SK-N-SH treated with all-trans-retinoic acid at 6 μM for 48 hours (cell line): Measurements from ENCODE around the gene PALLD.
"Not testable (repeated sequence)": the region's sequence is repeated elsewhere in the genome, so short reads cannot be mapped to it uniquely, and the experiment has no call there.

Source experiments
- ATAC-seq: fragments of 200-7000 bp; cut with Tn5 transposase; 3 replicates; pipeline ENCODE4 v1.9.1; 2020; ENCODE audit warnings: mild to moderate bottlenecking, moderate library complexity
- ARNTL ChIP-seq: fragments of 450-650 bp; formaldehyde crosslinking; IDR thresholded peaks from 2 replicates; pipeline ENCODE4 v1.5.0; 2020; ENCODE audit warnings: low read depth, mild to moderate bottlenecking, moderate library complexity, borderline replicate concordance
- BACH2 ChIP-seq: fragments of 250-450 bp; sonication (Bioruptor Pico); IDR thresholded peaks from 2 replicates; pipeline ENCODE4 v1.9.0; 2021; ENCODE audit warnings: mild to moderate bottlenecking, borderline replicate concordance
- CSDC2 ChIP-seq: fragments of 250-450 bp; sonication (Bioruptor Pico); IDR thresholded peaks from 2 replicates; pipeline ENCODE4 v1.5.0; 2020; ENCODE audit warnings: mild to moderate bottlenecking, moderate library complexity
- ESRRG ChIP-seq: fragments of 250-450 bp; sonication (Bioruptor Pico); IDR thresholded peaks from 2 replicates; pipeline ENCODE4 v1.6.1; 2021; ENCODE audit warnings: mild to moderate bottlenecking
- ISL1 ChIP-seq: fragments of 250-450 bp; sonication (Bioruptor Pico); IDR thresholded peaks from 2 replicates; pipeline ENCODE4 v2.1.2; 2022; ENCODE audit warnings: mild to moderate bottlenecking, moderate library complexity
- OSR1 ChIP-seq: fragments of 250-450 bp; sonication (Bioruptor Pico); IDR thresholded peaks from 2 replicates; pipeline ENCODE4 v1.8.0; 2022; ENCODE audit warnings: moderate library complexity, mild to moderate bottlenecking, inconsistent platforms
- PPARA ChIP-seq: fragments of 250-450 bp; sonication (Bioruptor Pico); IDR thresholded peaks from 2 replicates; pipeline ENCODE4 v1.5.0; 2020; ENCODE audit warnings: mild to moderate bottlenecking, borderline replicate concordance
- RARB ChIP-seq: fragments of 250-450 bp; sonication (Bioruptor Pico); IDR thresholded peaks from 2 replicates; pipeline ENCODE4 v1.8.0; 2021; ENCODE audit warnings: mild to moderate bottlenecking, moderate library complexity
- SNAI2 ChIP-seq: fragments of 250-450 bp; sonication (Bioruptor Pico); IDR thresholded peaks from 2 replicates; pipeline ENCODE4 v1.5.0; 2020; ENCODE audit warnings: mild to moderate bottlenecking, moderate library complexity
- TCF4 ChIP-seq: fragments of 250-450 bp; sonication (Bioruptor Pico); IDR thresholded peaks from 2 replicates; pipeline ENCODE4 v1.8.0; 2021; ENCODE audit warnings: mild to moderate bottlenecking, moderate library complexity, borderline replicate concordance
- TOX ChIP-seq: fragments of 250-450 bp; sonication (Bioruptor Pico); IDR thresholded peaks from 2 replicates; pipeline ENCODE4 v1.8.0; 2021; ENCODE audit warnings: mild to moderate bottlenecking, moderate library complexity, borderline replicate concordance
- ZC3H10 ChIP-seq: fragments of 250-450 bp; sonication (Bioruptor Pico); IDR thresholded peaks from 2 replicates; pipeline ENCODE4 v1.5.1; 2021; ENCODE audit warnings: mild to moderate bottlenecking, moderate library complexity
- ZFP30 ChIP-seq: fragments of 450-650 bp; formaldehyde crosslinking; IDR thresholded peaks from 2 replicates; pipeline ENCODE4 v1.5.0; 2022; ENCODE audit warnings: mild to moderate bottlenecking, moderate library complexity
- ZNF565 ChIP-seq: fragments of 450-650 bp; formaldehyde crosslinking; conservative IDR thresholded peaks from 2 replicates; pipeline ENCODE4 v1.5.0; 2020; ENCODE audit warnings: low read depth, mild to moderate bottlenecking, moderate library complexity
- ZNF70 ChIP-seq: fragments of 450-650 bp; formaldehyde crosslinking; IDR thresholded peaks from 2 replicates; pipeline ENCODE4 v1.5.0; 2020; ENCODE audit warnings: mild to moderate bottlenecking, moderate library complexity
- ZNF8 ChIP-seq: fragments of 450-650 bp; formaldehyde crosslinking; IDR thresholded peaks from 2 replicates; pipeline ENCODE4 v1.5.0; 2020; ENCODE audit warnings: mild to moderate bottlenecking, moderate library complexity
- TF ChIP-seq, protein P1 (sequence below): fragments of 250-450 bp; sonication (Bioruptor Pico); IDR thresholded peaks from 2 replicates; pipeline ENCODE4 v1.8.0; 2021; ENCODE audit warnings: low read depth, mild to moderate bottlenecking, moderate library complexity, borderline replicate concordance
- TF ChIP-seq, protein P2 (sequence below): fragments of 250-450 bp; sonication (Bioruptor Pico); IDR thresholded peaks from 2 replicates; pipeline ENCODE4 v1.5.0; 2020; ENCODE audit warnings: mild to moderate bottlenecking, moderate library complexity
- TF ChIP-seq, protein P3 (sequence below): fragments of 250-450 bp; sonication (Bioruptor Pico); IDR thresholded peaks from 2 replicates; pipeline ENCODE4 v1.8.0; 2020; ENCODE audit warnings: mild to moderate bottlenecking, moderate library complexity, borderline replicate concordance
- TF ChIP-seq, protein P4 (sequence below): fragments of 250-450 bp; sonication (Bioruptor Pico); IDR thresholded peaks from 2 replicates; pipeline ENCODE4 v1.5.1; 2021; ENCODE audit warnings: mild to moderate bottlenecking, moderate library complexity

The PALLD gene

DNA sequence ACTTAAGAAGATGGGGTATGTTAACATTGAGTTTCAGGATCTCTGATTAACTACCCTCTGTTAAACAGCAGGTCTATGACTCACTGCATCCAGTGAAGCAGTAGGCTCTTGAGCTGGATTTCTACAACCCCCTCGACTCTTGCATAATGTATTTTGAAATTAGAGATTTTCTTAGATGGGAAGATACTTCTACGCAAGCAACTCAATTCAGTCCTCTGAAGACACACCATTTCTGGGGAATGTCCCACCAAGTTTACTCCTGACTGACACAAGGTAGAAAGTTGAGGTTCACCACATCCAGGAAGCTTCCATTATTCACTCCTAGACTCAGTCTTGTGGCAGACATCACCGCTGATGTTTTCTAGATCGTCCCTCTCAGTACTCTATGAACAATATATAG is 12.9 kb downstream of the PALLD start:
- no peak for ATAC-seq
- TF ChIP-seq BACH2 (CRISPR knock-in tag) (no peak), TCF4 (CRISPR knock-in tag) (no peak), ZNF70 (CRISPR knock-in tag) (no peak), RARB (no peak), PPARA (no peak), ZC3H10 (CRISPR knock-in tag) (no peak)
- TF ChIP-seq, protein P1, sequence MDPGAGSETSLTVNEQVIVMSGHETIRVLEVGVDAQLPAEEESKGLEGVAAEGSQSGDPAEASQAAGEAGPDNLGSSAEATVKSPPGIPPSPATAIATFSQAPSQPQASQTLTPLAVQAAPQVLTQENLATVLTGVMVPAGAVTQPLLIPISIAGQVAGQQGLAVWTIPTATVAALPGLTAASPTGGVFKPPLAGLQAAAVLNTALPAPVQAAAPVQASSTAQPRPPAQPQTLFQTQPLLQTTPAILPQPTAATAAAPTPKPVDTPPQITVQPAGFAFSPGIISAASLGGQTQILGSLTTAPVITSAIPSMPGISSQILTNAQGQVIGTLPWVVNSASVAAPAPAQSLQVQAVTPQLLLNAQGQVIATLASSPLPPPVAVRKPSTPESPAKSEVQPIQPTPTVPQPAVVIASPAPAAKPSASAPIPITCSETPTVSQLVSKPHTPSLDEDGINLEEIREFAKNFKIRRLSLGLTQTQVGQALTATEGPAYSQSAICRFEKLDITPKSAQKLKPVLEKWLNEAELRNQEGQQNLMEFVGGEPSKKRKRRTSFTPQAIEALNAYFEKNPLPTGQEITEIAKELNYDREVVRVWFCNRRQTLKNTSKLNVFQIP (CRISPR knock-in tag): no peak

DNA sequence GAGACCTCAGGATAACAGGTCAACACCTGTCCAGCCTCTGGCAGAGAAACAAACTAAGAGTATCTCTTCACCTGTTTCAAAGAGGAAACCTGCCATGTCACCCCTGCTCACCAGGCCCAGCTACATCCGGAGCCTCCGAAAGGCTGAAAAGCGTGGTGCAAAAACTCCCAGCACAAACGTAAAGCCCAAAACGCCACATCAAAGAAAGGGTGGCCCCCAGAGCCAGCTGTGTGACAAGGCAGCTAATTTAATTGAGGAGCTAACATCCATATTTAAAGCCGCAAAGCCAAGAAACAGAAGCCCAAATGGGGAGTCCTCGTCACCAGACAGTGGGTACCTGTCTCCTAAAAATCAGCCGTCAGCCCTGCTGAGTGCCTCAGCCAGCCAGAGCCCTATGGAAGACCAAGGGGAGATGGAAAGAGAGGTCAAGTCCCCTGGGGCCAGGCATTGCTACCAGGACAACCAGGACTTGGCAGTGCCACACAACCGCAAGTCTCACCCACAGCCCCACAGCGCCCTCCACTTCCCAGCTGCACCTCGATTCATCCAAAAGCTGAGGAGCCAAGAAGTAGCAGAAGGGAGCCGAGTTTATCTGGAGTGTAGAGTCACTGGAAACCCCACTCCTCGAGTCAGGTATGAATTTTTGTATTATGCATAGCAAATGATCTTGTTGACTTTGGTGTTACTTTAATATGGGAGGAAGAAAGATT is 15.1 kb downstream of the PALLD start:
- ATAC-seq: no peak
- TF ChIP-seq ESRRG (CRISPR knock-in tag) (no peak), ZNF70 (CRISPR knock-in tag) (no peak), ISL1 (CRISPR knock-in tag) (no peak), OSR1 (CRISPR knock-in tag) (no peak), CSDC2 (no peak), ZNF8 (CRISPR knock-in tag) (no peak), ARNTL (no peak), SNAI2 (CRISPR knock-in tag) (no peak), TOX (CRISPR knock-in tag) (no peak), PPARA (no peak)
- TF ChIP-seq, protein P2, sequence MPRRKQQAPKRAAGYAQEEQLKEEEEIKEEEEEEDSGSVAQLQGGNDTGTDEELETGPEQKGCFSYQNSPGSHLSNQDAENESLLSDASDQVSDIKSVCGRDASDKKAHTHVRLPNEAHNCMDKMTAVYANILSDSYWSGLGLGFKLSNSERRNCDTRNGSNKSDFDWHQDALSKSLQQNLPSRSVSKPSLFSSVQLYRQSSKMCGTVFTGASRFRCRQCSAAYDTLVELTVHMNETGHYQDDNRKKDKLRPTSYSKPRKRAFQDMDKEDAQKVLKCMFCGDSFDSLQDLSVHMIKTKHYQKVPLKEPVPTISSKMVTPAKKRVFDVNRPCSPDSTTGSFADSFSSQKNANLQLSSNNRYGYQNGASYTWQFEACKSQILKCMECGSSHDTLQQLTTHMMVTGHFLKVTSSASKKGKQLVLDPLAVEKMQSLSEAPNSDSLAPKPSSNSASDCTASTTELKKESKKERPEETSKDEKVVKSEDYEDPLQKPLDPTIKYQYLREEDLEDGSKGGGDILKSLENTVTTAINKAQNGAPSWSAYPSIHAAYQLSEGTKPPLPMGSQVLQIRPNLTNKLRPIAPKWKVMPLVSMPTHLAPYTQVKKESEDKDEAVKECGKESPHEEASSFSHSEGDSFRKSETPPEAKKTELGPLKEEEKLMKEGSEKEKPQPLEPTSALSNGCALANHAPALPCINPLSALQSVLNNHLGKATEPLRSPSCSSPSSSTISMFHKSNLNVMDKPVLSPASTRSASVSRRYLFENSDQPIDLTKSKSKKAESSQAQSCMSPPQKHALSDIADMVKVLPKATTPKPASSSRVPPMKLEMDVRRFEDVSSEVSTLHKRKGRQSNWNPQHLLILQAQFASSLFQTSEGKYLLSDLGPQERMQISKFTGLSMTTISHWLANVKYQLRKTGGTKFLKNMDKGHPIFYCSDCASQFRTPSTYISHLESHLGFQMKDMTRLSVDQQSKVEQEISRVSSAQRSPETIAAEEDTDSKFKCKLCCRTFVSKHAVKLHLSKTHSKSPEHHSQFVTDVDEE (CRISPR knock-in tag): no peak
- TF ChIP-seq, protein P1 (CRISPR knock-in tag): no peak

DNA sequence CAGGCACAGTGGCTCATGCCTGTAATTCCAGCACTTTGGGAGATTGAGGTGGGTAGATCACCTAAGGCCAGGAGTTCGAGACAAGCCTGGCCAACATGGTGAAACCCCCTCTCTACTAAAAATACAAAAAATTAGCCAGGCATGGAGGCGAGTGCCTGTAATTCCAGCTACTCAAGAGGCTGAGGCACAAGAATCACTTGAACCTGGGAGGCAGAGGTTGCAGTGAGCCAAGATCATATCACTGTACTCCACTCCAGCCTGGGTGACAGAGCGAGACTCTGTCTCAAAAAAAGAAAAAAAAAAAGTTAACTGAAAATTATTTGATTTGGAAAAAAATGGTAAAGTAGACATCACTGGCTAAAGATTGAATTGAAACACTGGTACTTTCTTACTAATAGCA is 17.0 kb downstream of the PALLD start:
- not testable (repeated sequence) for ATAC-seq

DNA sequence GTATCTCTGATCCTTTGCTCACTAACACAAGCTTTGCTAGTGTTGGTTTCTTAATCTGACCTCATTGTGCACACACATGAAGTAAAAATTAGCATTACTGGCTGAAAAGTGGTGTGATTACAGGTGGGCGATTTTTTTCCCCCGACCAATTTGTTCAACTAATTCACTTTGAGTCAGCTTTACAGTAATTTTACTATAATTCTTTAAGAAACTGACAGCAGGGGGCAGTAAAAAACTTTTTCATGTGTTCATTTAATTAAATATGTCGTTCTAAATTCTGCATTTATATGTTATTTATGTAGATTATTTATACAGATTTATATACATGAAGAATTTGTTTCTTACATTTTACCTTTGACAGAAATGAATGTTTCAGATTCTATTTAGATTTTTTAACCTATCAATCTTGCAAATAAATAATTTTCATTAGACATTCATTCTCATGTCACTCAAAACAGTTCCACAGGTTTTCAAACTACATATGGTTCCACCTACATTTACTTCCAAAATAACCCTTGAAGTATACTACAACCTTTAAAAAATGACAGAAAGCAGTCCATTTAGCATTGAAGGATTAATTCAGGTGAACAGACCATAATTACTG is 17.5 kb downstream of the PALLD start:
- ATAC-seq: peak; percentile 47; the same call in 1 of the 3 replicates
- no peak for TF ChIP-seq BACH2 (CRISPR knock-in tag)
- TF ChIP-seq ZNF565 (CRISPR knock-in tag): no peak
- TF ChIP-seq ZFP30 (CRISPR knock-in tag): no peak
- no peak for TF ChIP-seq ISL1 (CRISPR knock-in tag)

DNA sequence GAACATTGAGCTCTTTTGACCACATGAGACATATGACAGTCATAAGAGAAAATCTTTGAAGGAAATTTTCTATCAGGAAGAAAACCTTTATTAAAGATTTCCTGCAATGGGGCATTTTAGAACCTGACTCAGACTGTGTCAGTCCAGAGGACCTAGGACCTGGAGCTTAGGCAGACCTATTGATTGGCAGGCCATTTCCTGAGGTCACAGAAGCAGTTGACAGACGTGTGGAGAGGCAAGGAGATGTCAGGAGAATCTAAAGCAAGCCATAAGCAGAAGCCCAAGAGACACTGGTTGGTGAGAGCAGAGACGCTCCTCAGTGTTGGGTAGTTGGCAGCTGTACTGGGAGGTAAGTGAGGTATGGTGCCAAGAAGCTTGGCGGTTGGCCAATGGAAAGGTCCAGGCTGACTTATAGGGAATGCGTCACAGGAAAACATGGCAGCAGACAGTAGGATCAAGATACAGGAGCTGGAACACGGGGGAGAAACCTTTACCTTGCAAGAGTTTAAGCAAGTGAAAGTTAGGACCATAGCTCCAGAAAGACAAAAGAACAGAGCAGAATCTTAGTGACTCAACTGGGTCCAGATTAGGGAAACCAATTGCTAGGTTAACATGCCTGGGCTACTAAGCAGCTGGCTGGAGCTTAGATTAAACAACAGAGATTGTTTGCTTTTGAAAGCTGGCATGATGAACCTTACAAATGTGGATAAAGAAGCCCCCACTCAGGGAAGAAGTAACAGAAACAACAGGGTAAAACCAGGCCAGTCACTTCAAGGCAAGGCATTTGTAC is 18.6 kb downstream of the PALLD start:
- no peak for ATAC-seq
- TF ChIP-seq, protein P3, sequence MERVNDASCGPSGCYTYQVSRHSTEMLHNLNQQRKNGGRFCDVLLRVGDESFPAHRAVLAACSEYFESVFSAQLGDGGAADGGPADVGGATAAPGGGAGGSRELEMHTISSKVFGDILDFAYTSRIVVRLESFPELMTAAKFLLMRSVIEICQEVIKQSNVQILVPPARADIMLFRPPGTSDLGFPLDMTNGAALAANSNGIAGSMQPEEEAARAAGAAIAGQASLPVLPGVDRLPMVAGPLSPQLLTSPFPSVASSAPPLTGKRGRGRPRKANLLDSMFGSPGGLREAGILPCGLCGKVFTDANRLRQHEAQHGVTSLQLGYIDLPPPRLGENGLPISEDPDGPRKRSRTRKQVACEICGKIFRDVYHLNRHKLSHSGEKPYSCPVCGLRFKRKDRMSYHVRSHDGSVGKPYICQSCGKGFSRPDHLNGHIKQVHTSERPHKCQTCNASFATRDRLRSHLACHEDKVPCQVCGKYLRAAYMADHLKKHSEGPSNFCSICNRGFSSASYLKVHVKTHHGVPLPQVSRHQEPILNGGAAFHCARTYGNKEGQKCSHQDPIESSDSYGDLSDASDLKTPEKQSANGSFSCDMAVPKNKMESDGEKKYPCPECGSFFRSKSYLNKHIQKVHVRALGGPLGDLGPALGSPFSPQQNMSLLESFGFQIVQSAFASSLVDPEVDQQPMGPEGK (CRISPR knock-in tag): no peak
- TF ChIP-seq, protein P2 (CRISPR knock-in tag): no peak
- TF ChIP-seq ZNF70 (CRISPR knock-in tag): no peak
- TF ChIP-seq, protein P4, sequence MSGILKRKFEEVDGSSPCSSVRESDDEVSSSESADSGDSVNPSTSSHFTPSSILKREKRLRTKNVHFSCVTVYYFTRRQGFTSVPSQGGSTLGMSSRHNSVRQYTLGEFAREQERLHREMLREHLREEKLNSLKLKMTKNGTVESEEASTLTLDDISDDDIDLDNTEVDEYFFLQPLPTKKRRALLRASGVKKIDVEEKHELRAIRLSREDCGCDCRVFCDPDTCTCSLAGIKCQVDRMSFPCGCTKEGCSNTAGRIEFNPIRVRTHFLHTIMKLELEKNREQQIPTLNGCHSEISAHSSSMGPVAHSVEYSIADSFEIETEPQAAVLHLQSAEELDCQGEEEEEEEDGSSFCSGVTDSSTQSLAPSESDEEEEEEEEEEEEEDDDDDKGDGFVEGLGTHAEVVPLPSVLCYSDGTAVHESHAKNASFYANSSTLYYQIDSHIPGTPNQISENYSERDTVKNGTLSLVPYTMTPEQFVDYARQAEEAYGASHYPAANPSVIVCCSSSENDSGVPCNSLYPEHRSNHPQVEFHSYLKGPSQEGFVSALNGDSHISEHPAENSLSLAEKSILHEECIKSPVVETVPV (CRISPR knock-in tag): no peak
